Islet of Langerhans (tissue), 1 donor: ENCODE measurements around the gene SLC25A28.
"Not testable (repeated sequence)": the region's sequence is repeated elsewhere in the genome, so short reads cannot be mapped to it uniquely, and the experiment has no call there.

Experiments used
- FAIRE-seq: peaks from one replicate; lab custom pipeline; 2011; peaks lifted over from hg19 to GRCh38; lab: Jason Lieb, UNC

SLC25A28 gene

GRCh38 chr10:99628923-99629624 is 8.8 kb upstream of the SLC25A28 start:
- no peak for FAIRE-seq

- not testable (repeated sequence) for FAIRE-seq
Observed at GRCh38 chr10:99625124-99625523, 4.9 kb upstream of the SLC25A28 start.

- no peak for FAIRE-seq
Observed at GRCh38 chr10:99623919-99624318, 3.7 kb upstream of the SLC25A28 start.

GRCh38 chr10:99621454-99622251 is 1.4 kb upstream of the SLC25A28 start:
- FAIRE-seq = no peak

- FAIRE-seq = no peak
Observed at GRCh38 chr10:99620711-99621453, 643 bp upstream of the SLC25A28 start.

GRCh38 chr10:99619090-99619800 is 994 bp downstream of the SLC25A28 start:
- no peak for FAIRE-seq

GRCh38 chr10:99617696-99618095 is 2.5 kb downstream of the SLC25A28 start:
- FAIRE-seq = no peak

GRCh38 chr10:99615426-99615825 is 4.8 kb downstream of the SLC25A28 start:
- no peak for FAIRE-seq

- peak; percentile 88 for FAIRE-seq
Observed at GRCh38 chr10:99612167-99612831, 7.9 kb downstream of the SLC25A28 start.

- FAIRE-seq = no peak
Observed at GRCh38 chr10:99611326-99611725, 8.9 kb downstream of the SLC25A28 start.

- no peak for FAIRE-seq
Observed at GRCh38 chr10:99610221-99610620, 10.0 kb downstream of the SLC25A28 start.

- no peak for FAIRE-seq
Observed at GRCh38 chr10:99609186-99609585, 11.1 kb downstream of the SLC25A28 start.

GRCh38 chr10:99605351-99605750 is 14.9 kb downstream of the SLC25A28 start:
- FAIRE-seq = no peak

- FAIRE-seq = no peak
Observed at GRCh38 chr10:99604862-99605261, 15.4 kb downstream of the SLC25A28 start.

GRCh38 chr10:99598781-99599509 is 21.3 kb downstream of the SLC25A28 start:
- no peak for FAIRE-seq

GRCh38 chr10:99598011-99598410 is 22.2 kb downstream of the SLC25A28 start:
- FAIRE-seq = no peak

- FAIRE-seq = not testable (repeated sequence)
Observed at GRCh38 chr10:99596708-99597107, 23.5 kb downstream of the SLC25A28 start.

GRCh38 chr10:99595770-99596465 is 24.3 kb downstream of the SLC25A28 start:
- FAIRE-seq = no peak

GRCh38 chr10:99595236-99595635 is 25.0 kb downstream of the SLC25A28 start:
- no peak for FAIRE-seq

GRCh38 chr10:99593312-99593711 is 26.9 kb downstream of the SLC25A28 start:
- no peak for FAIRE-seq
